Keratinocyte (primary cell): ENCODE measurements around the gene MAPK12. TPM values are rescaled to one million over a fixed set of nuclear protein-coding genes. Genes with fewer than 3 reads are reported as not detected.

Source experiments
- DNase-seq: peaks from one replicate; pipeline ENCODE4 v3.0.0-alpha.2; 2011; ENCODE audit warnings: low read depth, missing footprints, low spot score
- FAIRE-seq: peaks from 2 replicates; lab custom pipeline; 2011; peaks lifted over from hg19 to GRCh38; lab: Jason Lieb, UNC
- H2AFZ ChIP-seq: 2 replicates; pipeline ENCODE4 v1.6.0; 2012; ENCODE audit warnings: low read length, control low read depth, inconsistent platforms; ENCODE audit not compliant: control insufficient read depth
- H3K27ac ChIP-seq: 2 replicates; pipeline ENCODE4 v1.5.1; 2011; ENCODE audit warnings: low read length; ENCODE audit not compliant: control insufficient read depth, insufficient read depth
- H3K27me3 ChIP-seq: 3 replicates; pipeline ENCODE4 v1.6.0; 2011; ENCODE audit warnings: low read length; ENCODE audit not compliant: control insufficient read depth, insufficient read depth; ENCODE audit errors: extremely low read depth
- H3K36me3 ChIP-seq, 2 experiments: 2 replicates in 1 of 2; 3 replicates in 1 of 2; pipeline ENCODE4 v1.5.1; 2011; ENCODE audit warnings: low read length in 2 of 2, mild to moderate bottlenecking in 1 of 2; ENCODE audit not compliant: control insufficient read depth in 2 of 2, insufficient read depth in 2 of 2; ENCODE audit errors: extremely low read depth in 1 of 2
- H3K4me1 ChIP-seq: 3 replicates; pipeline ENCODE4 v1.5.1; 2011; ENCODE audit warnings: low read length; ENCODE audit not compliant: control insufficient read depth, insufficient read depth; ENCODE audit errors: extremely low read depth
- H3K4me2 ChIP-seq: 3 replicates; pipeline ENCODE4 v1.6.0; 2011; ENCODE audit warnings: low read depth, low read length; ENCODE audit not compliant: control insufficient read depth, insufficient read depth; ENCODE audit errors: extremely low read depth
- H3K4me3 ChIP-seq, 3 experiments: fragments of 200-600 bp in 1 of 3; sonication (generic) in 1 of 3; 2 replicates in 2 of 3; 3 replicates in 1 of 3; pipeline ENCODE4 v1.5.1; 2011 to 2016; ENCODE audit warnings: low read length in 3 of 3, mild to moderate bottlenecking in 3 of 3, control low read depth in 2 of 3, inconsistent platforms in 1 of 3, low read depth in 1 of 3, mixed read lengths in 1 of 3, mixed run types in 1 of 3, moderate library complexity in 1 of 3; ENCODE audit not compliant: control insufficient read depth in 2 of 3, insufficient read depth in 2 of 3; ENCODE audit errors: extremely low read depth in 1 of 3
- H3K79me2 ChIP-seq: 2 replicates; pipeline ENCODE4 v1.6.0; 2012; ENCODE audit warnings: low read length; ENCODE audit not compliant: control insufficient read depth, insufficient read depth
- H3K9ac ChIP-seq: 3 replicates; pipeline ENCODE4 v1.6.0; 2011; ENCODE audit warnings: low read length; ENCODE audit not compliant: control insufficient read depth, insufficient read depth; ENCODE audit errors: extremely low read depth
- H3K9me1 ChIP-seq: 3 replicates; pipeline ENCODE4 v1.6.0; 2011; ENCODE audit warnings: low read length; ENCODE audit not compliant: control insufficient read depth, insufficient read depth; ENCODE audit errors: extremely low read depth
- H3K9me3 ChIP-seq: 2 replicates; pipeline ENCODE4 v1.5.1; 2012; ENCODE audit warnings: low read depth, low read length; ENCODE audit not compliant: control insufficient read depth
- H4K20me1 ChIP-seq: 3 replicates; pipeline ENCODE4 v1.6.0; 2011; ENCODE audit warnings: low read length; ENCODE audit not compliant: control insufficient read depth, insufficient read depth; ENCODE audit errors: extremely low read depth
- EZH2 ChIP-seq: IDR thresholded peaks from one replicate; pipeline ENCODE4 v1.6.1; 2012; ENCODE audit warnings: inconsistent platforms, mild to moderate bottlenecking, low read length, moderate library complexity
- dilution Hi-C: fragments of 300-500 bp; cut with MboI; formaldehyde crosslinking; loops from one replicate; pipeline ENCODE4 v1.7.0; 2020; ENCODE audit warnings: low sequenced_read_pairs; ENCODE audit not compliant: extremely low pct_ligation_motif_present
- polyA plus RNA-seq, 5 experiments: library from polyadenylated mRNA; depleted of rRNA in 3 of 5; stranded (reverse) in 3 of 5; stranded (forward) in 1 of 5; unstranded in 1 of 5; fragments of >200 nt; gene quantifications; 1 replicate in 1 of 5; 2 replicates in 3 of 5; 3 replicates in 1 of 5; pipeline versions ENCODE4 v1.2.1 to v1.2.3, GENCODE V29; 2011 to 2012; ENCODE audit warnings: missing spikeins in 2 of 5, low read depth in 1 of 5, low replicate concordance in 1 of 5
- TF ChIP-seq, protein P1 (sequence below), 3 experiments: IDR thresholded peaks in 1 of 3; conservative IDR thresholded peaks in 1 of 3; optimal IDR thresholded peaks in 1 of 3; 2 replicates in 2 of 3; 3 replicates in 1 of 3; pipeline versions ENCODE3 to v1.5.1; 2011; ENCODE audit warnings: low read length in 3 of 3, mild to moderate bottlenecking in 3 of 3, moderate library complexity in 2 of 3, control low read depth in 1 of 3, inconsistent platforms in 1 of 3; ENCODE audit not compliant: insufficient read depth in 2 of 3; ENCODE audit errors: extremely low read depth in 1 of 3

MAPK12 gene
- polyA plus RNA-seq, 1 donor (not counting 4 experiments of a cell fraction or from before 2014, with no cell fraction given), result 10.1 TPM

DNA sequence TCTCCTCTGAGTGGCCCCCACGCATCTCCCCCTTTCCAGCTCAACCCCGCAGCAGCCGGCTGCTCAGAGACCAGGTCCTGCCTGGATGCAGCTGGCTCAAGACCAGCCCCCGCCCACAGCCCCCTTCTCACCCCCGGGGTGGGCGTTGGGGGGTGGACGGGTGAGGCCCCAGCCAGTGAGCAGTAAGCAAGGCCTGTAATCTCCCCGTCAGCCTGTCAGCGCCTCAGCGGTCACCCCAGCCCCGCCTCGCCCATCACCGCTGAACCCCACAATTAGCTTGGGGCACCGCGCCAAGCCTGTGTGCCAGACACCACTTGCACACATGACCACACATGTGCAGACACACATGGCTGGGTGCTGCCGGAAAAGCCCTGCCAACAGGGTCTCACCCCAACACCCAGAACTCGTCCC is 40.1 kb upstream of the MAPK12 start:
- H3K4me2 ChIP-seq, result peak overlapping the region; percentile 64
- H3K9me1 ChIP-seq, result peaks cover 5% of the 10 kb centered on the region
- H3K9ac ChIP-seq, result peak overlapping the region; percentile 62
- H3K79me2 ChIP-seq, result peaks cover 91% of the 10 kb centered on the region
- no peak for TF ChIP-seq EZH2
- TF ChIP-seq, protein P1, sequence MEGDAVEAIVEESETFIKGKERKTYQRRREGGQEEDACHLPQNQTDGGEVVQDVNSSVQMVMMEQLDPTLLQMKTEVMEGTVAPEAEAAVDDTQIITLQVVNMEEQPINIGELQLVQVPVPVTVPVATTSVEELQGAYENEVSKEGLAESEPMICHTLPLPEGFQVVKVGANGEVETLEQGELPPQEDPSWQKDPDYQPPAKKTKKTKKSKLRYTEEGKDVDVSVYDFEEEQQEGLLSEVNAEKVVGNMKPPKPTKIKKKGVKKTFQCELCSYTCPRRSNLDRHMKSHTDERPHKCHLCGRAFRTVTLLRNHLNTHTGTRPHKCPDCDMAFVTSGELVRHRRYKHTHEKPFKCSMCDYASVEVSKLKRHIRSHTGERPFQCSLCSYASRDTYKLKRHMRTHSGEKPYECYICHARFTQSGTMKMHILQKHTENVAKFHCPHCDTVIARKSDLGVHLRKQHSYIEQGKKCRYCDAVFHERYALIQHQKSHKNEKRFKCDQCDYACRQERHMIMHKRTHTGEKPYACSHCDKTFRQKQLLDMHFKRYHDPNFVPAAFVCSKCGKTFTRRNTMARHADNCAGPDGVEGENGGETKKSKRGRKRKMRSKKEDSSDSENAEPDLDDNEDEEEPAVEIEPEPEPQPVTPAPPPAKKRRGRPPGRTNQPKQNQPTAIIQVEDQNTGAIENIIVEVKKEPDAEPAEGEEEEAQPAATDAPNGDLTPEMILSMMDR (optimal IDR thresholded peaks at IDR 0.05 in 1 of 3, IDR thresholded peaks at IDR 0.05 in 1 of 3, conservative IDR thresholded peaks at IDR 0.05 in 1 of 3; ENCODE audit: extremely low read depth in 1 of 3, insufficient read depth in 2 of 3, low read length in 3 of 3), result no peak
- peaks cover 2 to 3% of the 10 kb centered on the region in 2 experiments for H3K36me3 ChIP-seq
- peak overlapping the region; percentile 56 for H3K27ac ChIP-seq
- H3K9me3 ChIP-seq, result no peaks in the 10 kb centered on the region
- dilution Hi-C loops, result no loop called here
- H2AFZ ChIP-seq, result no peak overlapping the region
- no peaks in the 10 kb centered on the region for H3K27me3 ChIP-seq
- FAIRE-seq, result peak; percentile 66
- peaks cover 56% of the 10 kb centered on the region for H3K4me1 ChIP-seq
- DNase-seq, result no peak
- peaks cover 13% of the 10 kb centered on the region for H4K20me1 ChIP-seq
- H3K4me3 ChIP-seq, result no peak overlapping the region

DNA sequence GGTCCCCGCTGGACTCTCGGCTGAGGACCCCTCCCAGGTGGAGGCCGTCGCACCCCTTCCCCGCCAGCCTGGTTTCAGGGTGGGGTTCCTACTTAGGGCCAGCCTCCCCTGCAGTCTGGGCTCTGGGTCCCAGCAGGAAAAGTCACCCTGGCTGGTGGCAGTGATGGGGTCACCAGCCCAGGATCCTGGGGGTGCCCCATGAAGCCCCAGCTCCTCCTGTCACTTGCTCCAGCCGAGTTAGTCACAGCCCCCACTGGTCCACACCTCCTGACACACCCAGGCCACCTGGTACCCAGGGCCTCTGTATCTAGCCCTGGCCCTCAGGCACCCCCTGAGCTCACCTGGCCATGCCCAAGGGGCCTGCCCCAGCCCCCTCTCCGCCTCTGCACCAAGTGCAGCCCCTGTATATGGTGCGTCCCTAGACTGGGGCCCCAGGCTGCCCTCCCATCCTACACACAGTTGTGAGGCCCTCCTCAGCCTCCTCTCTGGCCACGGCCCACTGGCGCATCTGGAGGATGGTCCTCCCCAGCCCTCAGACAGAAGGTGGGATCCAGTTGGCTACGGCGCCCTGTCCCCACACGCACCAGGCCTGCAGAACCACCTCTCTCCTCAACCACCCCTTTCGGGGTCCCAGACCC is 39.3 kb upstream of the MAPK12 start:
- DNase-seq (no peak), FAIRE-seq (no peak)
- dilution Hi-C loops, result no loop called here
- Histone ChIP-seq H3K27ac (no peak overlapping the region), H3K4me3 (no peak overlapping the region), H4K20me1 (peaks cover 13% of the 10 kb centered on the region), H3K27me3 (no peaks in the 10 kb centered on the region), H3K9ac (no peak overlapping the region), H3K36me3 (peaks cover 3 to 6% of the 10 kb centered on the region in 2 experiments), H3K9me3 (no peaks in the 10 kb centered on the region), H3K79me2 (peaks cover 94% of the 10 kb centered on the region), H3K4me1 (peaks cover 56% of the 10 kb centered on the region), H3K4me2 (peak overlapping the region; percentile 51), H2AFZ (no peak overlapping the region), H3K9me1 (peaks cover 5% of the 10 kb centered on the region)
- TF ChIP-seq, protein P1 (optimal IDR thresholded peaks at IDR 0.05 in 1 of 3, IDR thresholded peaks at IDR 0.05 in 1 of 3, conservative IDR thresholded peaks at IDR 0.05 in 1 of 3; ENCODE audit: extremely low read depth in 1 of 3, insufficient read depth in 2 of 3, low read length in 3 of 3), result no peak
- no peak for TF ChIP-seq EZH2
